ENCODE data around the gene TRIM14.

DNA sequence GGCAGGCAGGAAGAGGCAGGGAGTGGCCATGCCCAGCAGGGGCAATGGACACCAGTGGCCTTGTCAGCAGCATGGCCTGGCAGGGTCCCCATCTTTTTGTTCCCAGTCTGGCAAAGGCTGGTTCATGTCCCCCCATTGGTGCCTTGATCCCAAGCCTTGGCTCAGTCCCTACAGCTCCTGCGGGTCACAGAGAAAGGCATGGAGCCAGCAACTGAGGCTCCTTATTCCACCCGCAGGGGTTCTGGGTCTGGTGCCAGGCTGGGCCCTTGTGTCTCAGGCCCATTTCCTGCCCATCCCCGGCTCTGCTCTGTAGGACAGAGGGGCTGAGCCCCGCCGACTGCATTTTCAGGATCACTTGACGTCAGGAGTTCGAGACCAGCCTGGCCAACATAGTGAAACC is 14.0 kb downstream of the TRIM14 start:
- TF ChIP-seq ZFP30 (CRISPR knock-in tag; IDR thresholded peaks at IDR 0.05) (no peak), ZNF70 (CRISPR knock-in tag; IDR thresholded peaks at IDR 0.05) (no peak), OSR1 (CRISPR knock-in tag; IDR thresholded peaks at IDR 0.05) (no peak), ARNTL (CRISPR knock-in tag; IDR thresholded peaks at IDR 0.05; ENCODE audit: borderline replicate concordance, low read depth) (no peak), SNAI2 (CRISPR knock-in tag; IDR thresholded peaks at IDR 0.05) (no peak), PPARA (CRISPR knock-in tag; IDR thresholded peaks at IDR 0.05; ENCODE audit: borderline replicate concordance) (no peak)
- TF ChIP-seq, protein P1, sequence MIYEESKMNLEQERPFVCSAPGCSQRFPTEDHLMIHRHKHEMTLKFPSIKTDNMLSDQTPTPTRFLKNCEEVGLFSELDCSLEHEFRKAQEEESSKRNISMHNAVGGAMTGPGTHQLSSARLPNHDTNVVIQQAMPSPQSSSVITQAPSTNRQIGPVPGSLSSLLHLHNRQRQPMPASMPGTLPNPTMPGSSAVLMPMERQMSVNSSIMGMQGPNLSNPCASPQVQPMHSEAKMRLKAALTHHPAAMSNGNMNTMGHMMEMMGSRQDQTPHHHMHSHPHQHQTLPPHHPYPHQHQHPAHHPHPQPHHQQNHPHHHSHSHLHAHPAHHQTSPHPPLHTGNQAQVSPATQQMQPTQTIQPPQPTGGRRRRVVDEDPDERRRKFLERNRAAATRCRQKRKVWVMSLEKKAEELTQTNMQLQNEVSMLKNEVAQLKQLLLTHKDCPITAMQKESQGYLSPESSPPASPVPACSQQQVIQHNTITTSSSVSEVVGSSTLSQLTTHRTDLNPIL (CRISPR knock-in tag; IDR thresholded peaks at IDR 0.05; ENCODE audit: low read depth) = no peak
- TF ChIP-seq, protein P2, sequence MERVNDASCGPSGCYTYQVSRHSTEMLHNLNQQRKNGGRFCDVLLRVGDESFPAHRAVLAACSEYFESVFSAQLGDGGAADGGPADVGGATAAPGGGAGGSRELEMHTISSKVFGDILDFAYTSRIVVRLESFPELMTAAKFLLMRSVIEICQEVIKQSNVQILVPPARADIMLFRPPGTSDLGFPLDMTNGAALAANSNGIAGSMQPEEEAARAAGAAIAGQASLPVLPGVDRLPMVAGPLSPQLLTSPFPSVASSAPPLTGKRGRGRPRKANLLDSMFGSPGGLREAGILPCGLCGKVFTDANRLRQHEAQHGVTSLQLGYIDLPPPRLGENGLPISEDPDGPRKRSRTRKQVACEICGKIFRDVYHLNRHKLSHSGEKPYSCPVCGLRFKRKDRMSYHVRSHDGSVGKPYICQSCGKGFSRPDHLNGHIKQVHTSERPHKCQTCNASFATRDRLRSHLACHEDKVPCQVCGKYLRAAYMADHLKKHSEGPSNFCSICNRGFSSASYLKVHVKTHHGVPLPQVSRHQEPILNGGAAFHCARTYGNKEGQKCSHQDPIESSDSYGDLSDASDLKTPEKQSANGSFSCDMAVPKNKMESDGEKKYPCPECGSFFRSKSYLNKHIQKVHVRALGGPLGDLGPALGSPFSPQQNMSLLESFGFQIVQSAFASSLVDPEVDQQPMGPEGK (CRISPR knock-in tag; IDR thresholded peaks at IDR 0.05; ENCODE audit: borderline replicate concordance) = no peak
